NCI-H2171 (cell line): Measurements from ENCODE around the gene LAMA1.

Experiments
- DNase-seq: peaks from one replicate; lab custom pipeline; 2025; lab: John Stamatoyannopoulos, UW

Gene LAMA1

DNA sequence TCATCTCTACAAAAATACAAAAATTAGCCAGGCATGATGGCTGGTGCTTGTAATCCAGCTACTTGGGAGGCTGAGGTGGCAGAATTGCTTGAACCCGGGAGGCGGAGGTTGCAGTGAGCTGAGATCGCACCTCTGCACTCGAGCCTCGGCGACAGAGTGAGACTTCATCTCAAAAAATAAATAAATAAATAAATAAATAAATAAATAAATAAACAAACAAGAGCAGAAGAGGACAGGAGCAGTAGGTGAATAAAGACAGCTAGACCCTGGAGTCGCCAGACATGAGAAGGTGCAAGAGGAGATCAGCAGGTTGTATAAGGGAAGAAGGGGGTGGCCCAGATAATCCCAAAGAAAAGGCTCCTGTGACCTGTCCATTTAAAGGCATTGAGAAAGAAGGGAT, 12.3 kb downstream of the LAMA1 start:
- no peak for DNase-seq

- no peak for DNase-seq
Measured at GRCh38 chr18:7104649-7105048, 12.9 kb downstream of the LAMA1 start.

DNA sequence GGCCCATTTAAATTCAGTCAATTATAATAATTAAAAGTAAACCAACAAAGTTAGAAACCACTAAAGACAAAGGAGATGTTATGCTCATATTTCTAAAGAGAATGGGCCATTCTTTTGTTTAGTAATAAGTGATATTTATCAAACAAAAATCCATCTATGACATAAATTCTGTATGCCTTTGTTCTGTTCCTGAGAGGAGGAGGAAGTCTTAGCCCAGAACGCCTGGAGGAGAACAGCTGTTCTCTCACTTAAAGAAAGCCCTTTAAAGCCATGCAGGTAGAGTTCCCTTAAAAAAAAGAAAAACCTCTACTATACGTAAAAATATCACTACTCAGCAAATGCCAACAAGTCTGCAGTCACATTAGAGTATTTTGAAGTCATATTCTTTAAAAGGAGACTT, 15.5 kb downstream of the LAMA1 start:
- no peak for DNase-seq

DNA sequence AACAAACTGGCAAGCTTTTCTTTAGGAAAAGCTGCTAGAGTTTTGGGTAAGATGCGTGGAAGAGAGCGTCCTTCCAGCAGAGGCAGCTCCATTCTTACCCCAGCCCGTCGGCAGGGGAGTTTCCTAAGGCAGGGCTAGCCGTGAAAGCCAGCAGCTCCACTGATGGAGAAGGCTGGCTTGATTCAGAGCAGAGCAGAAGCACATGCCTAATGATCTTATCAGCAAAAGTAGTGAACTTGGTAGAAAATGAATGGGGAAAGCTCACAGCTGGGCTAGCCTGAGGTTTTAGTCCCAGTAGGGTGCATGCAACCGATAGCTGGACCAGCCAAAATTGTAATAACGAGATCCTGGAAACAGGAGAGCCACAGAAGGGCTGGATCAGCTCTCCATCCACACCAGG, 20.8 kb downstream of the LAMA1 start:
- no peak for DNase-seq

GRCh38 chr18:7094427-7094826, 23.2 kb downstream of the LAMA1 start:
- DNase-seq = no peak

DNA sequence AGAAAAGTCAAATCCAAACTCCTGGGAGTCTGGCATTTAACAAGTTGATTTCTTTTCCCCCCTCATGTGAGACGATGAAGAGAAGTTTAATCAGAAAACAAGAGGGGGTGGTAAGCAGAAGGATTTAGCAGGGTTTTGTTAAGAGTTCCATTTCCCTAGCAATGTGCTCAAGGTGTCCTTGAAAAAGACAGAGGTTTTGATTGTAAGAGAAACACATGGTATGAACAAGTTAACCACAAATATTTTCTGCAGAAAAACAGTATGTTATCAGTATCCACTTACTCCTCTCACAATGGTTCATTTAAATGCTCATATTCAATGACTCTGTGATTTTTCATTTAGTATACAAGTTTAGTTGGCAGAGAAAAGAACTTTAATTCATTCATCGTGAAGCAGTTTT, 26.8 kb downstream of the LAMA1 start:
- DNase-seq = no peak

DNA sequence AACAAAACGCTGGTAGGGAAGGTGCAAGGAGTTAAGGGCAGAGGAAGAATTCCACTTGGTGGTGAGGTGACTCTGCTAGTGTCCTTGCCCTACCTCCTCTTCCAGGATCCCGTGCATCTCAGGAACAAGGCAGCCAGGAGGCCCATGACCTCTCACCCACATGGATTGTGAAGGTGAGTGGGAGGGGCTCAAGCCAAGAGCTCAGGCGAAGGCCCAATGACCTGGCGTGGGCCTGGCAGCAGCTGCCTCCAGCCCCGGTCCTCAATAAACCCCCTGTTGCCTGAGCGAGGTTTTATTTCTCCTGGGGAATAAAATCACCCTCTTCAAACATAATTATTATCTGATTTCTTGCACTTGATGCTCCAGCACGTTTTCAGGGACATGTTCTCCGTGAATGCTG, 28.2 kb downstream of the LAMA1 start:
- DNase-seq = no peak

- DNase-seq = no peak
Measured at GRCh38 chr18:7084080-7085065, 33.2 kb downstream of the LAMA1 start.

- no peak for DNase-seq
Measured at GRCh38 chr18:7082671-7083070, 34.9 kb downstream of the LAMA1 start.

GRCh38 chr18:7079231-7079630, 38.4 kb downstream of the LAMA1 start:
- no peak for DNase-seq

DNA sequence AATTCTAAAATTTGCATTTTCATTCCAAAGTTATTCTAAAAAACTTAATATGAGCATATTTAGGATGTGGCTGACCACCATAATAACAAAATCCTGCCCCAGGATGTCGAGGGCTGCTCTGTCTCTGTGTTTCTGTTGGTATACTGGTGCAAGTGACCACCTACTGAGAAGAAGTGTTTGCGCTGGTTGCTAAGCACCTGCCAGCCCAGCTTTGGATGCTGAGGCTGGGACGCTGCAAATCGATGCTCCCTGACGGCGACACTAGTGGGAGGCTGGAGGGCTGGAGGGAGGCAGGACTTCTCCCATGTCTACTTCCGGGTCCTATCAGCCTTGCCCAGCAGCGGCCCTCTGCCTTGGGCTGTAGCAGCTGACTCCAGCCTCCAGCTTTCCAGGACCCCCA, 45.0 kb downstream of the LAMA1 start:
- no peak for DNase-seq

DNA sequence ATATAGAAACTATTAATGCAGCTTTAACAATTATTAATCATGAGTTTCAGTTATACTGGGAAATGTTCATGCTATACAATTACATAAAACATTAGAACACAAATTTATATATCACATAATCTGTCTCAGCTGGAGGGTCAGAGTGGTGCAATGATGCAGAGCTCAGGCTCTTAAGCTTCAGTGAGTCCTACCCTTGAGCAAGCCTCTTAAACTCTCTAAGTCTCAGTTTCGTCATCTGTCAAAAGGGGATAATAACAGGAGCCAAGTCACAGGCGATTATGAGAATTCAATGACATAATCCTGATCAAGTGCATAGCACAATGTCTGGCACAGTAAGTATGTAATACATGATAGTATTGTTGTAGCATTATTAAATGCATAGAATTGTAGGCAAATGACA, 46.0 kb downstream of the LAMA1 start:
- DNase-seq = no peak

- no peak for DNase-seq
Measured at GRCh38 chr18:7070466-7070865, 47.1 kb downstream of the LAMA1 start.

DNA sequence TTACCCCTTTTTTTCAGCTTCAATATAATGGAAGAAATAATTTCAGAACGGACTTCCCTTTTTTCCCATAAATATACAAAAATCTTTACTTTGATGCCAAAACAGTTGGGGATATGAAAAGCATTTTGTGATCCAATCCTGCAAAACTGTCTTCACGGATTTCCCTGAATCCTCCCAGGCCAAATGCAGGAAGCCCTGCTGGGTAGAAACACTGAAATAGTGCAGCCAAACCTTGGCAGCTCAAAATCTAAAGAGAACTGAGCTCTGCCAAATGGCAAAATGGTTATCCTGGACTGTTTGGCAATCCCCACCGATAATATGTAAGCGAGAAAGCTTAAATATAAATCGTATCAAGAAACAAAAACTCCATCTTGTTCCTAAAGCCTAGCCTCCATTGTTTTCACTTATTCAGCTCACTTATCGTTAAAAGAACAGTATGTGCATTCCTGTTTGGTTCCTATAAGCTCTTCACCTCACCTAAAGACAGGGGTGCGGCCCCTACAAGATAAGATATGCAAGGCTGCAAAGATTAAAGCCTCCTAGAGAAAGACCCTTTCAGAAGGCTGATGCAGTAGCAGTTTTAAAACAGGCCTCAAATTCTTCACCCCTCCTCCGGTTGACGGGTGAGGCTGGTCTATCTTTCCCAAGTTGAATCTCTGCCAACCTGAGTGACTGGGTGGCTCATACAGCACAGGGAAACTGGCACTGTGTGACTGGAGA, 48.6 kb downstream of the LAMA1 start:
- no peak for DNase-seq

DNA sequence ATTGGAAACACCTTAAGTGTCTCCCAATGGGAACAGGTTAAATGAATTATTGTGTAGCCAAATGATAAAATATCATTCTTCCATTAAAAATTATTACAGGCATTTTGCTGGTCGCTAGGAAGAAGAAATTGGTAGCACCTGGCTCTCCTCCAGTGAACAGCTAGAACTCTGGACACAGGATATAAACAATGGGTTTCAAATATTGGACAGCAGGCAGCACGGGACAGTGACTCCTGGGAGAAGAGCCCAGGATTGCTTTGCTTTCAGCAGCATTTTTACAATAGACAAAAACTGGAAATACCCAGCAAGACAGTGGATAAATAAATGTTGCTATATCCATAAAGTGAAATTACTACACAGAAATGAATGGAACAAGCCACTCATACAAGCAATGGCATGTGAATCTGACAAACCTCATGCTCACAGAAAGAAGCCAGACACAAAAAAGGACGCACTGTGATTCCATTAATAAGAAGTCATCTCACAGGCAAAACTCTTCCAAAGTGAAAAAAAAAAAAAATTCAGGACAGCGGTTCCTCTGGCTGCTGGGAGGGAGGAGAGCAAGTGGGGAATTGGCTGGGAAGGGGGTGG, 50.5 kb downstream of the LAMA1 start:
- no peak for DNase-seq

- no peak for DNase-seq
Measured at GRCh38 chr18:7065736-7066135, 51.9 kb downstream of the LAMA1 start.

GRCh38 chr18:7064346-7064745, 53.3 kb downstream of the LAMA1 start:
- DNase-seq = no peak

GRCh38 chr18:7062811-7063210, 54.8 kb downstream of the LAMA1 start:
- DNase-seq = no peak

DNA sequence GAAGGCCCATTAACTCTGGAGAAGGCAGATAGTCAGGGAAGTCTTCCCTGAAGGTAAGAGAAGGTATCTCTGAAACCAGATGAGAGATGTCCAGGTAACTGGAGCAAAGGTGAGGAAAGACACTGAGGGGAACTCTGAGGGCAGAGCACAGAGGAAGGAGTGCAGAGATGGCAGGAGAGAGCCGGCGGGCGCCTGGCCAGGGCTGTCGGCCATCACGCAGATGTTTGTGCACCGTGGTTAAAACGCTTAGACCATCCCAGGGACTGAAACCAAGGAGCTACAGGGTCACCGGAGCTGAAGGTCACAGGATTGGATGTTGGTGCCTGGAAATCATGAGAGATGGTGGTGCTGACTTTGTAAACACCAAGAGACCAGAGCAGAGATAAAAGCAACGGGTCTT, 55.4 kb downstream of the LAMA1 start:
- no peak for DNase-seq

- DNase-seq = no peak
Measured at GRCh38 chr18:7059276-7059675, 58.3 kb downstream of the LAMA1 start.

DNA sequence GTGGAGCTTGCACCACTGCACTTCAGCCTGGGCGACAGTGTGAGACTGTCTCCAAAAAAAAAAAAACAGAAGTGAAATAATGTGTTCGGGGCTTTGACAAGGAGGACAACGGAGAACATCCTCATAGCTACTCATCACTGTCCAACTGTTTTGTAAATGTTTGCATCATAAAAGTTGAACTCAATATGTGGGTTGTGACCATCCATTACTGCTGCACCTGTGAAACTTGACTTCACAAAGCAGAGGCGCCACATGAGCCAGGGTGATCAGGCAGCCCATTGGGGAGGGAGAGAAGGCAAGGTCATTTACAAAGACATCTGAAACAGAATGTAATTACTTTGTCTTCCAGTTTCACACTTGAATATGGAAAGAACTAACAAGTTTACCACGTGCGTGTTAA, 61.6 kb downstream of the LAMA1 start:
- DNase-seq = no peak

GRCh38 chr18:7049951-7050350, 67.6 kb downstream of the LAMA1 start:
- no peak for DNase-seq

- DNase-seq = no peak
Measured at GRCh38 chr18:7048081-7048480, 69.5 kb downstream of the LAMA1 start.
